GM19455 (cell line): ENCODE results near the gene CDC20B.

Experiments
- ATAC-seq: cut with Tn5 transposase; IDR thresholded peaks from one replicate; pipeline ENCODE4 v1.9.1; 2021; ENCODE audit not compliant: unreplicated experiment

CDC20B gene

GRCh38 chr5:55172937-55173686 is at the start of gene CDC20B:
Gene CDC20B (minus strand): TSS chr5:55173177. CDS start chr5:55173000, 177 bp downstream.
- peak; percentile 93 for ATAC-seq

- no peak for ATAC-seq
Measured at GRCh38 chr5:55222092-55222984, 49.4 kb upstream of the CDC20B start.

- no peak for ATAC-seq
Measured at GRCh38 chr5:55220433-55221185, 47.6 kb upstream of the CDC20B start.

- no peak for ATAC-seq
Measured at GRCh38 chr5:55219770-55220169, 46.8 kb upstream of the CDC20B start.

GRCh38 chr5:55218967-55219366 is 46.0 kb upstream of the CDC20B start:
- ATAC-seq, result no peak

- ATAC-seq, result no peak
Measured at GRCh38 chr5:55211184-55211874, 38.4 kb upstream of the CDC20B start.

- ATAC-seq, result no peak
Measured at GRCh38 chr5:55205001-55205400, 32.0 kb upstream of the CDC20B start.

- no peak for ATAC-seq
Measured at GRCh38 chr5:55191165-55191564, 18.2 kb upstream of the CDC20B start.

GRCh38 chr5:55188656-55189540 is 15.9 kb upstream of the CDC20B start:
- no peak for ATAC-seq

- no peak for ATAC-seq
Measured at GRCh38 chr5:55187370-55187769, 14.4 kb upstream of the CDC20B start.

- no peak for ATAC-seq
Measured at GRCh38 chr5:55180016-55180415, 7.0 kb upstream of the CDC20B start.

- ATAC-seq, result no peak
Measured at GRCh38 chr5:55177078-55177477, 4.1 kb upstream of the CDC20B start.

- no peak for ATAC-seq
Measured at GRCh38 chr5:55176176-55176818, 3.3 kb upstream of the CDC20B start.

- ATAC-seq, result no peak
Measured at GRCh38 chr5:55175781-55176175, 2.8 kb upstream of the CDC20B start.

GRCh38 chr5:55173687-55174230 is 782 bp upstream of the CDC20B start:
- peak; percentile 22 for ATAC-seq

GRCh38 chr5:55172051-55172899 is 702 bp downstream of the CDC20B start:
- ATAC-seq, result peak; percentile 52

GRCh38 chr5:55171471-55171870 is 1.5 kb downstream of the CDC20B start:
- no peak for ATAC-seq

- ATAC-seq, result no peak
Measured at GRCh38 chr5:55162666-55163065, 10.3 kb downstream of the CDC20B start.
